MM.1S (cell line): ENCODE measurements around the gene MICAL2.

Experiments
- DNase-seq: peaks from one replicate; pipeline ENCODE4 v3.0.0-alpha.2; 2015
- H2AFZ ChIP-seq: fragments of 300-600 bp; sonication (generic); 2 replicates; pipeline ENCODE4 v1.6.0; 2016; ENCODE audit warnings: antibody characterized with exemption, low read length
- H3F3A ChIP-seq: fragments of 300-600 bp; sonication (generic); 2 replicates; pipeline ENCODE4 v1.6.1; 2016; ENCODE audit warnings: mild to moderate bottlenecking, antibody characterized with exemption, low read length, moderate library complexity, mixed read lengths; ENCODE audit not compliant: insufficient read depth
- H3K27ac ChIP-seq: fragments of 300-600 bp; sonication (generic); 2 replicates; pipeline ENCODE4 v1.5.1; 2016; ENCODE audit warnings: mild to moderate bottlenecking, low read length
- H3K27me3 ChIP-seq: fragments of 300-600 bp; sonication (generic); replicated peaks from 2 replicates; pipeline ENCODE4 v1.6.0; 2016; ENCODE audit warnings: low read length; ENCODE audit not compliant: insufficient read depth
- H3K36me3 ChIP-seq: fragments of 300-600 bp; sonication (generic); replicated peaks from 2 replicates; pipeline ENCODE4 v1.6.1; 2016; ENCODE audit warnings: mild to moderate bottlenecking, low read length, mixed read lengths; ENCODE audit not compliant: insufficient read depth
- H3K4me1 ChIP-seq: fragments of 300-600 bp; sonication (generic); 2 replicates; pipeline ENCODE4 v1.6.1; 2016; ENCODE audit warnings: low read length, mixed read lengths
- H3K4me2 ChIP-seq: fragments of 300-600 bp; sonication (generic); 2 replicates; pipeline ENCODE4 v1.6.0; 2016; ENCODE audit warnings: low read depth, low read length
- H3K4me3 ChIP-seq: fragments of 300-600 bp; sonication (generic); 2 replicates; pipeline ENCODE4 v1.5.1; 2016; ENCODE audit warnings: low read length, mixed read lengths
- H3K79me2 ChIP-seq: fragments of 300-600 bp; sonication (generic); 2 replicates; pipeline ENCODE4 v1.6.1; 2016; ENCODE audit warnings: mixed run types, low read length, mixed read lengths
- H3K9ac ChIP-seq: fragments of 300-600 bp; sonication (generic); 2 replicates; pipeline ENCODE4 v1.6.1; 2016; ENCODE audit warnings: low read length, mixed read lengths
- H3K9me2 ChIP-seq: fragments of 300-600 bp; sonication (generic); replicated peaks from 2 replicates; pipeline ENCODE4 v1.6.1; 2016; ENCODE audit warnings: mild to moderate bottlenecking, low read length, mixed read lengths; ENCODE audit not compliant: insufficient read depth
- H3K9me3 ChIP-seq: fragments of 300-600 bp; sonication (generic); replicated peaks from 2 replicates; pipeline ENCODE4 v1.6.1; 2016; ENCODE audit warnings: mild to moderate bottlenecking, low read length, mixed read lengths; ENCODE audit not compliant: insufficient read depth
- H4K20me1 ChIP-seq: fragments of 300-600 bp; sonication (generic); 2 replicates; pipeline ENCODE4 v1.6.1; 2016; ENCODE audit warnings: mild to moderate bottlenecking, low read length, moderate library complexity, mixed read lengths; ENCODE audit not compliant: insufficient read depth
- CTCF ChIP-seq: fragments of 300-600 bp; sonication (generic); IDR thresholded peaks from 2 replicates; pipeline ENCODE4 v1.5.1; 2016; ENCODE audit warnings: antibody characterized with exemption, low read length, mixed read lengths
- EZH2 ChIP-seq: fragments of 300-600 bp; sonication (generic); optimal IDR thresholded peaks from 2 replicates; pipeline ENCODE3; 2017; ENCODE audit warnings: low read depth, mild to moderate bottlenecking, antibody characterized with exemption, low read length, mixed read lengths
- EZH2phosphoT487 ChIP-seq: fragments of 300-600 bp; sonication (generic); IDR thresholded peaks from 2 replicates; pipeline ENCODE4 v1.6.1; 2018; ENCODE audit warnings: antibody characterized with exemption, low read length

MICAL2 gene

GRCh38 chr11:12069066-12069676 is 41.2 kb upstream of the MICAL2 start:
- H3K9me3 ChIP-seq = no peaks in the 10 kb centered on the region
- no peak overlapping the region for H2AFZ ChIP-seq
- H3K4me1 ChIP-seq = no peaks in the 10 kb centered on the region
- H3K4me3 ChIP-seq = no peak overlapping the region
- H3K79me2 ChIP-seq = no peaks in the 10 kb centered on the region
- H3K9ac ChIP-seq = no peak overlapping the region
- DNase-seq = no peak
- no peaks in the 10 kb centered on the region for H3F3A ChIP-seq
- no peaks in the 10 kb centered on the region for H3K27me3 ChIP-seq
- H3K36me3 ChIP-seq = no peaks in the 10 kb centered on the region
- H3K4me2 ChIP-seq = no peak overlapping the region
- TF ChIP-seq EZH2 (no peak), CTCF (no peak), EZH2phosphoT487 (no peak)
- H3K27ac ChIP-seq = no peak overlapping the region
- H3K9me2 ChIP-seq = no peaks in the 10 kb centered on the region
- H4K20me1 ChIP-seq = no peaks in the 10 kb centered on the region

GRCh38 chr11:12070446-12071267 is 39.7 kb upstream of the MICAL2 start:
- Histone ChIP-seq H3K9me3 (no peaks in the 10 kb centered on the region), H4K20me1 (no peaks in the 10 kb centered on the region), H3K27ac (no peak overlapping the region), H3K4me2 (no peak overlapping the region), H3K4me1 (no peaks in the 10 kb centered on the region), H3K9me2 (no peaks in the 10 kb centered on the region), H3K79me2 (no peaks in the 10 kb centered on the region), H2AFZ (no peak overlapping the region), H3K27me3 (no peaks in the 10 kb centered on the region), H3K9ac (no peak overlapping the region), H3F3A (no peaks in the 10 kb centered on the region), H3K36me3 (no peaks in the 10 kb centered on the region), H3K4me3 (no peak overlapping the region)
- no peak for DNase-seq
- TF ChIP-seq CTCF (no peak), EZH2 (no peak), EZH2phosphoT487 (no peak)

- no peaks in the 10 kb centered on the region for H3K36me3 ChIP-seq
- no peaks in the 10 kb centered on the region for H3K9me3 ChIP-seq
- no peaks in the 10 kb centered on the region for H3K79me2 ChIP-seq
- DNase-seq = no peak
- no peak overlapping the region for H3K4me2 ChIP-seq
- H3F3A ChIP-seq = no peaks in the 10 kb centered on the region
- H4K20me1 ChIP-seq = no peaks in the 10 kb centered on the region
- no peaks in the 10 kb centered on the region for H3K4me1 ChIP-seq
- no peak overlapping the region for H2AFZ ChIP-seq
- H3K27me3 ChIP-seq = no peaks in the 10 kb centered on the region
- H3K9me2 ChIP-seq = no peaks in the 10 kb centered on the region
- H3K27ac ChIP-seq = no peak overlapping the region
- H3K9ac ChIP-seq = no peak overlapping the region
- no peak overlapping the region for H3K4me3 ChIP-seq
- TF ChIP-seq EZH2phosphoT487 (no peak), EZH2 (no peak), CTCF (no peak)
These were observed 38.8 kb upstream of the MICAL2 start for GRCh38 chr11:12071574-12071973.
